Mesendoderm (in vitro differentiated cells): Measurements from ENCODE around the gene KIAA1217.
"Not testable (repeated sequence)": the region's sequence is repeated elsewhere in the genome, so short reads cannot be mapped to it uniquely, and the experiment has no call there.

Experiments used
- DNase-seq: peaks from one replicate; pipeline ENCODE4 v3.0.0; 2013
- H2AK5ac ChIP-seq: 2 replicates; pipeline ENCODE4 v1.6.1; 2013; ENCODE audit warnings: low read length, inconsistent platforms
- H2BK120ac ChIP-seq: 2 replicates; pipeline ENCODE4 v1.6.1; 2013; ENCODE audit warnings: low read depth, mild to moderate bottlenecking, low read length, moderate library complexity, mixed read lengths
- H2BK15ac ChIP-seq: replicated peaks from 2 replicates; pipeline ENCODE4 v1.6.1; 2013; ENCODE audit warnings: low read depth, mild to moderate bottlenecking, moderate library complexity
- H2BK5ac ChIP-seq: 2 replicates; pipeline ENCODE4 v1.6.1; 2013; ENCODE audit warnings: low read length, inconsistent platforms
- H3K18ac ChIP-seq: 2 replicates; pipeline ENCODE4 v1.6.1; 2013; ENCODE audit warnings: mild to moderate bottlenecking, low read length, mixed read lengths
- H3K23ac ChIP-seq: one replicate; pipeline ENCODE4 v1.6.1; 2013; ENCODE audit warnings: low read length
- H3K27ac ChIP-seq: 2 replicates; pipeline ENCODE4 v1.5.1; 2013; ENCODE audit warnings: low read depth, mild to moderate bottlenecking, inconsistent platforms, low read length, moderate library complexity
- H3K27me3 ChIP-seq: 2 replicates; pipeline ENCODE4 v1.6.1; 2013; ENCODE audit warnings: low read length, control low read depth, mild to moderate bottlenecking, inconsistent platforms; ENCODE audit not compliant: insufficient read depth, poor library complexity
- H3K36me3 ChIP-seq: 2 replicates; pipeline ENCODE4 v1.6.1; 2013; ENCODE audit warnings: low read length, inconsistent platforms; ENCODE audit not compliant: control insufficient read depth, insufficient read depth
- H3K4ac ChIP-seq: one replicate; pipeline ENCODE4 v1.6.1; 2013; ENCODE audit warnings: low read depth, mild to moderate bottlenecking, low read length, moderate library complexity
- H3K4me1 ChIP-seq: 2 replicates; pipeline ENCODE4 v1.6.1; 2013; ENCODE audit warnings: low read depth, low read length, inconsistent platforms; ENCODE audit not compliant: control insufficient read depth
- H3K4me2 ChIP-seq: 2 replicates; pipeline ENCODE4 v1.6.1; 2013; ENCODE audit warnings: low read length
- H3K4me3 ChIP-seq: 2 replicates; pipeline ENCODE4 v1.5.1; 2013; ENCODE audit warnings: mild to moderate bottlenecking, low read length
- H3K56ac ChIP-seq: one replicate; pipeline ENCODE4 v1.6.1; 2013; ENCODE audit warnings: low read length
- H3K79me1 ChIP-seq: 2 replicates; pipeline ENCODE4 v1.6.1; 2013; ENCODE audit warnings: low read length, inconsistent platforms
- H3K79me2 ChIP-seq: 2 replicates; pipeline ENCODE4 v1.6.1; 2013; ENCODE audit warnings: mild to moderate bottlenecking, low read length; ENCODE audit not compliant: control insufficient read depth, insufficient read depth
- H3K9ac ChIP-seq: 2 replicates; pipeline ENCODE4 v1.6.1; 2013; ENCODE audit warnings: low read length, inconsistent platforms
- H4K5ac ChIP-seq: one replicate; pipeline ENCODE4 v1.6.1; 2013; ENCODE audit warnings: low read length
- H4K8ac ChIP-seq: one replicate; pipeline ENCODE4 v1.6.1; 2013; ENCODE audit warnings: low read depth, mild to moderate bottlenecking, control low read depth, low read length, moderate library complexity
- WGBS: extraction: QIAGEN DNeasy Blood & Tissue Kit; methylation state at CpG from one replicate; pipeline ENCODE4 v1.1.7; 2013; ENCODE audit warnings: low lambda C conversion rate, missing lambda C conversion rate; ENCODE audit not compliant: insufficient coverage; ENCODE audit errors: extremely low coverage; 5-methylcytosine and 5-hydroxymethylcytosine counted together

The KIAA1217 gene

GRCh38 chr10:24350070-24350921 is 141.4 kb downstream of the KIAA1217 start:
- Histone ChIP-seq H3K27ac (no peak overlapping the region), H3K4me3 (no peak overlapping the region), H3K18ac (no peak overlapping the region), H2BK5ac (no peak overlapping the region), H3K27me3 (no peaks in the 10 kb centered on the region), H3K79me2 (no peaks in the 10 kb centered on the region), H2AK5ac (no peak overlapping the region), H3K9ac (no peak overlapping the region), H3K56ac (no peak overlapping the region), H4K5ac (no peak overlapping the region), H3K79me1 (no peaks in the 10 kb centered on the region), H2BK15ac (no peak overlapping the region), H3K23ac (no peak overlapping the region), H4K8ac (no peak overlapping the region), H3K36me3 (no peaks in the 10 kb centered on the region), H3K4me1 (no peaks in the 10 kb centered on the region), H2BK120ac (no peak overlapping the region), H3K4me2 (no peak overlapping the region), H3K4ac (no peak overlapping the region)
- no CpG with 5 or more reads among the region's 9 CpGs for WGBS
- no peak for DNase-seq

- not testable (repeated sequence) for H3K9ac ChIP-seq, H4K5ac ChIP-seq, H3K79me2 ChIP-seq, H3K27ac ChIP-seq, H3K36me3 ChIP-seq, H3K56ac ChIP-seq, H3K18ac ChIP-seq, H3K4me2 ChIP-seq, H2BK15ac ChIP-seq, H2BK120ac ChIP-seq, H3K23ac ChIP-seq, H3K4ac ChIP-seq, H3K4me1 ChIP-seq, DNase-seq, H2AK5ac ChIP-seq, H4K8ac ChIP-seq, H3K79me1 ChIP-seq, H3K4me3 ChIP-seq, H3K27me3 ChIP-seq, H2BK5ac ChIP-seq
- WGBS = no CpG with 5 or more reads among the region's 7 CpGs
These were observed 141.9 kb downstream of the KIAA1217 start for GRCh38 chr10:24350922-24351225.

GRCh38 chr10:24351961-24352360 is 143.0 kb downstream of the KIAA1217 start:
- H2BK5ac ChIP-seq = no peak overlapping the region
- H3K4me1 ChIP-seq = no peaks in the 10 kb centered on the region
- H3K23ac ChIP-seq = no peak overlapping the region
- no peak overlapping the region for H3K27ac ChIP-seq
- no peak for DNase-seq
- no peak overlapping the region for H2BK120ac ChIP-seq
- H4K5ac ChIP-seq = no peak overlapping the region
- H3K36me3 ChIP-seq = no peaks in the 10 kb centered on the region
- H4K8ac ChIP-seq = no peak overlapping the region
- H3K4me2 ChIP-seq = no peak overlapping the region
- no peak overlapping the region for H2AK5ac ChIP-seq
- no peak overlapping the region for H3K4me3 ChIP-seq
- no peaks in the 10 kb centered on the region for H3K79me1 ChIP-seq
- H3K56ac ChIP-seq = no peak overlapping the region
- H3K18ac ChIP-seq = no peak overlapping the region
- H3K79me2 ChIP-seq = no peaks in the 10 kb centered on the region
- H3K9ac ChIP-seq = no peak overlapping the region
- no peak overlapping the region for H2BK15ac ChIP-seq
- no CpG with 5 or more reads among the region's 4 CpGs for WGBS
- no peak overlapping the region for H3K4ac ChIP-seq
- H3K27me3 ChIP-seq = no peaks in the 10 kb centered on the region

GRCh38 chr10:24352399-24352798 is 143.5 kb downstream of the KIAA1217 start:
- no peaks in the 10 kb centered on the region for H3K79me1 ChIP-seq
- H3K4ac ChIP-seq = no peak overlapping the region
- WGBS = no CpG with 5 or more reads among the region's 2 CpGs
- no peaks in the 10 kb centered on the region for H3K36me3 ChIP-seq
- no peak for DNase-seq
- no peak overlapping the region for H3K9ac ChIP-seq
- no peak overlapping the region for H3K23ac ChIP-seq
- no peak overlapping the region for H2BK120ac ChIP-seq
- no peak overlapping the region for H3K18ac ChIP-seq
- no peak overlapping the region for H3K56ac ChIP-seq
- no peak overlapping the region for H3K4me2 ChIP-seq
- no peak overlapping the region for H2BK15ac ChIP-seq
- no peak overlapping the region for H2BK5ac ChIP-seq
- H3K4me1 ChIP-seq = no peaks in the 10 kb centered on the region
- H4K8ac ChIP-seq = no peak overlapping the region
- H3K27ac ChIP-seq = no peak overlapping the region
- no peak overlapping the region for H4K5ac ChIP-seq
- no peaks in the 10 kb centered on the region for H3K27me3 ChIP-seq
- no peak overlapping the region for H3K4me3 ChIP-seq
- H3K79me2 ChIP-seq = no peaks in the 10 kb centered on the region
- H2AK5ac ChIP-seq = no peak overlapping the region

GRCh38 chr10:24353319-24353718 is 144.4 kb downstream of the KIAA1217 start:
- Histone ChIP-seq H2BK120ac (no peak overlapping the region), H4K5ac (no peak overlapping the region), H3K56ac (no peak overlapping the region), H3K79me1 (no peaks in the 10 kb centered on the region), H4K8ac (no peak overlapping the region), H3K23ac (no peak overlapping the region), H3K4me2 (no peak overlapping the region), H3K36me3 (no peaks in the 10 kb centered on the region), H3K18ac (no peak overlapping the region), H3K27me3 (no peaks in the 10 kb centered on the region), H2BK15ac (no peak overlapping the region), H3K27ac (no peak overlapping the region), H3K4me3 (no peak overlapping the region), H3K9ac (no peak overlapping the region), H3K4ac (no peak overlapping the region), H2AK5ac (no peak overlapping the region), H3K79me2 (no peaks in the 10 kb centered on the region), H2BK5ac (no peak overlapping the region), H3K4me1 (no peaks in the 10 kb centered on the region)
- WGBS = no CpG with 5 or more reads among the region's 6 CpGs
- DNase-seq = no peak
